GM23338 (cell line): Measurements from ENCODE around the gene DNAJB6. TPM values are rescaled to one million over a fixed set of nuclear protein-coding genes. Genes with fewer than 3 reads are reported as not detected.

Experiments
- ATAC-seq: fragments of 200-7000 bp; cut with Tn5 transposase; 3 replicates; pipeline ENCODE4 v1.9.1; 2020
- DNase-seq: peaks from one replicate; pipeline ENCODE4 v3.0.0-alpha.2; 2015; ENCODE audit warnings: low spot score
- H2AFZ ChIP-seq: fragments of 200-600 bp; sonication (generic); 2 replicates; pipeline ENCODE4 v1.8.0; 2016; ENCODE audit warnings: antibody characterized with exemption, mild to moderate bottlenecking, moderate library complexity
- H3F3A ChIP-seq: fragments of 200-600 bp; sonication (generic); replicated peaks from 2 replicates; pipeline ENCODE4 v1.8.0; 2017; ENCODE audit warnings: antibody characterized with exemption, mixed run types, low read depth
- H3K27ac ChIP-seq: fragments of 200-600 bp; sonication (generic); 2 replicates; pipeline ENCODE4 v1.6.1; 2016; ENCODE audit warnings: low read depth
- H3K27me3 ChIP-seq: fragments of 200-600 bp; sonication (generic); 2 replicates; pipeline ENCODE4 v1.8.0; 2016; ENCODE audit warnings: mild to moderate bottlenecking, mixed run types, moderate library complexity; ENCODE audit not compliant: insufficient read depth
- H3K36me3 ChIP-seq: fragments of 200-600 bp; sonication (generic); 2 replicates; pipeline ENCODE4 v1.8.0; 2016; ENCODE audit warnings: mild to moderate bottlenecking; ENCODE audit not compliant: insufficient read depth
- H3K4me1 ChIP-seq: fragments of 200-600 bp; sonication (generic); 2 replicates; pipeline ENCODE4 v1.8.0; 2016; ENCODE audit warnings: mild to moderate bottlenecking, moderate library complexity; ENCODE audit not compliant: insufficient read depth
- H3K4me2 ChIP-seq: fragments of 200-600 bp; sonication (generic); 2 replicates; pipeline ENCODE4 v1.7.1; 2017; ENCODE audit warnings: mixed run types
- H3K4me3 ChIP-seq: fragments of 200-600 bp; sonication (generic); 2 replicates; pipeline ENCODE4 v1.6.1; 2016; ENCODE audit warnings: mixed run types
- H3K79me2 ChIP-seq: fragments of 200-600 bp; sonication (generic); replicated peaks from 2 replicates; pipeline ENCODE4 v1.8.0; 2017; ENCODE audit warnings: mild to moderate bottlenecking; ENCODE audit not compliant: insufficient read depth
- H3K9me2 ChIP-seq: fragments of 200-600 bp; sonication (generic); 2 replicates; pipeline ENCODE4 v1.8.0; 2017; ENCODE audit not compliant: insufficient read depth
- H4K20me1 ChIP-seq: fragments of 200-600 bp; sonication (generic); replicated peaks from 2 replicates; pipeline ENCODE4 v1.8.0; 2017; ENCODE audit warnings: mild to moderate bottlenecking; ENCODE audit not compliant: insufficient read depth
- H3K27ac Mint-ChIP-seq: 2 replicates; pipeline ENCODE4 v1.8.0; 2020; ENCODE audit warnings: inconsistent platforms, mild to moderate bottlenecking, moderate library complexity, mixed read lengths
- H3K27me3 Mint-ChIP-seq: 3 replicates; pipeline ENCODE4 v1.8.0; 2022; ENCODE audit warnings: low read depth, mild to moderate bottlenecking, moderate library complexity, mixed read lengths, inconsistent platforms; ENCODE audit not compliant: insufficient read depth, poor library complexity
- H3K36me3 Mint-ChIP-seq: 3 replicates; pipeline ENCODE4 v1.8.0; 2021; ENCODE audit warnings: low read depth, mild to moderate bottlenecking, inconsistent platforms, moderate library complexity, mixed read lengths
- H3K4me1 Mint-ChIP-seq: 3 replicates; pipeline ENCODE4 v1.8.0; 2020; ENCODE audit warnings: mild to moderate bottlenecking, inconsistent platforms, mixed read lengths
- H3K4me3 Mint-ChIP-seq: 3 replicates; pipeline ENCODE4 v1.8.0; 2021; ENCODE audit warnings: moderate library complexity, mild to moderate bottlenecking, inconsistent platforms, mixed read lengths
- H3K9me3 Mint-ChIP-seq: 3 replicates; pipeline ENCODE4 v1.8.0; 2020; ENCODE audit warnings: moderate library complexity, mild to moderate bottlenecking, inconsistent platforms, mixed read lengths
- CREB1 ChIP-seq: fragments of 250-450 bp; sonication (Bioruptor Pico); IDR thresholded peaks from 2 replicates; pipeline ENCODE4 v1.5.0; 2020; ENCODE audit warnings: low read depth, mild to moderate bottlenecking, moderate library complexity
- EZH2 ChIP-seq: fragments of 200-600 bp; sonication (generic); IDR thresholded peaks from one replicate; pipeline ENCODE4 v1.8.0; 2017; ENCODE audit warnings: antibody characterized with exemption, mild to moderate bottlenecking, low read depth; ENCODE audit not compliant: unreplicated experiment
- EZH2phosphoT487 ChIP-seq: fragments of 200-600 bp; sonication (generic); IDR thresholded peaks from one replicate; pipeline ENCODE4 v1.8.1; 2018; ENCODE audit warnings: antibody characterized with exemption; ENCODE audit not compliant: unreplicated experiment
- JUNB ChIP-seq: IDR thresholded peaks from one replicate; pipeline ENCODE4 v1.6.1; 2016; ENCODE audit warnings: antibody characterized with exemption; ENCODE audit not compliant: unreplicated experiment
- NANOG ChIP-seq: IDR thresholded peaks from 2 replicates; pipeline ENCODE4 v1.6.1; 2016; ENCODE audit warnings: antibody characterized with exemption, borderline replicate concordance
- POLR2AphosphoS5 ChIP-seq: IDR thresholded peaks from 2 replicates; pipeline ENCODE4 v1.6.1; 2016; ENCODE audit warnings: antibody characterized with exemption, low read depth
- STAT1 ChIP-seq: IDR thresholded peaks from one replicate; pipeline ENCODE4 v1.6.1; 2016; ENCODE audit warnings: antibody characterized with exemption; ENCODE audit not compliant: unreplicated experiment
- ZNF114 ChIP-seq: fragments of 250-450 bp; sonication (Bioruptor Pico); IDR thresholded peaks from 2 replicates; pipeline ENCODE4 v1.5.0; 2020; ENCODE audit warnings: mild to moderate bottlenecking, moderate library complexity
- ZNF331 ChIP-seq: fragments of 250-450 bp; sonication (Bioruptor Pico); IDR thresholded peaks from 2 replicates; pipeline ENCODE4 v1.5.0; 2020; ENCODE audit warnings: low read depth, mild to moderate bottlenecking, moderate library complexity
- polyA plus RNA-seq: library from polyadenylated mRNA; unstranded; fragments of >200 nt; fragmentation: Nextera tagmentation; extraction: Ambion mirVana; gene quantifications from 2 replicates; pipeline ENCODE4 v1.2.1, GENCODE V29; 2016
- total RNA-seq: library from RNA; depleted of rRNA; stranded (reverse); fragments of >200 nt; shearing (Covaris generic); gene quantifications from 2 replicates; pipeline ENCODE4 v1.2.3, GENCODE V29; 2014
- TF ChIP-seq, protein P1 (sequence below), 2 experiments: fragments of 200-600 bp in 1 of 2; sonication (generic) in 1 of 2; conservative IDR thresholded peaks; 2 replicates each; pipeline versions ENCODE4 v1.5.1 to v1.6.1; 2016 to 2017; ENCODE audit warnings: antibody characterized with exemption in 2 of 2, low read depth in 2 of 2, mild to moderate bottlenecking in 2 of 2, moderate library complexity in 1 of 2
- TF ChIP-seq, protein P2 (sequence below): IDR thresholded peaks from one replicate; pipeline ENCODE4 v1.6.1; 2018; ENCODE audit warnings: antibody characterized with exemption; ENCODE audit not compliant: unreplicated experiment
- TF ChIP-seq, protein P3 (sequence below): fragments of 250-450 bp; sonication (Bioruptor Pico); IDR thresholded peaks from 2 replicates; pipeline ENCODE4 v1.5.0; 2020; ENCODE audit warnings: mild to moderate bottlenecking, moderate library complexity
- TF ChIP-seq, protein P4 (sequence below): IDR thresholded peaks from 2 replicates; pipeline ENCODE4 v1.6.1; 2016; ENCODE audit warnings: antibody characterized with exemption

DNAJB6 gene
- total and polyA plus RNA-seq, 2 experiments from 2014 or later, result 308 to 322 TPM

DNA sequence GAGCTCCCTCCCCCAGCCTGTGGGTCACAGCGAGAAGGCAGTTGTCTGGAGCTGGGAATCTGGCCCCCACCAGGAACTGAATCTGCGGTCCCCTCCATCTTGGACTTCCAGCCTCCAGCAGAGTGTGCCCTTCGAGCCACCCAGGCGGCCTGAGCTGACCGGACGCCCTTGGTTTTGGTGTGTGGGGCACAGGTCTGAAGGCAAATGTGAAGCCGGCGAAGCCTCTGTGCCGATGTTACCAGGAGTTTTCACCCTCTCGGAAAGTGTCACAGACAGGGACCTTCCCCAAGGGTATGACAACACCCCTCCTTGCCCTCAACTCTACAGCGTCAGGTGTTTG lies 109.1 kb downstream of the DNAJB6 start:
- no peak overlapping the region for H3K4me3 ChIP-seq
- no peak overlapping the region for H2AFZ ChIP-seq
- H3F3A ChIP-seq, result no peaks in the 10 kb centered on the region
- TF ChIP-seq CREB1 (CRISPR knock-in tag) (no peak), EZH2phosphoT487 (no peak), STAT1 (no peak), JUNB (no peak), ZNF331 (CRISPR knock-in tag) (no peak), NANOG (no peak), EZH2 (no peak), ZNF114 (CRISPR knock-in tag) (no peak), POLR2AphosphoS5 (no peak)
- TF ChIP-seq, protein P1, sequence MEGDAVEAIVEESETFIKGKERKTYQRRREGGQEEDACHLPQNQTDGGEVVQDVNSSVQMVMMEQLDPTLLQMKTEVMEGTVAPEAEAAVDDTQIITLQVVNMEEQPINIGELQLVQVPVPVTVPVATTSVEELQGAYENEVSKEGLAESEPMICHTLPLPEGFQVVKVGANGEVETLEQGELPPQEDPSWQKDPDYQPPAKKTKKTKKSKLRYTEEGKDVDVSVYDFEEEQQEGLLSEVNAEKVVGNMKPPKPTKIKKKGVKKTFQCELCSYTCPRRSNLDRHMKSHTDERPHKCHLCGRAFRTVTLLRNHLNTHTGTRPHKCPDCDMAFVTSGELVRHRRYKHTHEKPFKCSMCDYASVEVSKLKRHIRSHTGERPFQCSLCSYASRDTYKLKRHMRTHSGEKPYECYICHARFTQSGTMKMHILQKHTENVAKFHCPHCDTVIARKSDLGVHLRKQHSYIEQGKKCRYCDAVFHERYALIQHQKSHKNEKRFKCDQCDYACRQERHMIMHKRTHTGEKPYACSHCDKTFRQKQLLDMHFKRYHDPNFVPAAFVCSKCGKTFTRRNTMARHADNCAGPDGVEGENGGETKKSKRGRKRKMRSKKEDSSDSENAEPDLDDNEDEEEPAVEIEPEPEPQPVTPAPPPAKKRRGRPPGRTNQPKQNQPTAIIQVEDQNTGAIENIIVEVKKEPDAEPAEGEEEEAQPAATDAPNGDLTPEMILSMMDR (conservative IDR thresholded peaks at IDR 0.05; ENCODE audit: low read depth in 2 of 2), result no peak
- TF ChIP-seq, protein P2, sequence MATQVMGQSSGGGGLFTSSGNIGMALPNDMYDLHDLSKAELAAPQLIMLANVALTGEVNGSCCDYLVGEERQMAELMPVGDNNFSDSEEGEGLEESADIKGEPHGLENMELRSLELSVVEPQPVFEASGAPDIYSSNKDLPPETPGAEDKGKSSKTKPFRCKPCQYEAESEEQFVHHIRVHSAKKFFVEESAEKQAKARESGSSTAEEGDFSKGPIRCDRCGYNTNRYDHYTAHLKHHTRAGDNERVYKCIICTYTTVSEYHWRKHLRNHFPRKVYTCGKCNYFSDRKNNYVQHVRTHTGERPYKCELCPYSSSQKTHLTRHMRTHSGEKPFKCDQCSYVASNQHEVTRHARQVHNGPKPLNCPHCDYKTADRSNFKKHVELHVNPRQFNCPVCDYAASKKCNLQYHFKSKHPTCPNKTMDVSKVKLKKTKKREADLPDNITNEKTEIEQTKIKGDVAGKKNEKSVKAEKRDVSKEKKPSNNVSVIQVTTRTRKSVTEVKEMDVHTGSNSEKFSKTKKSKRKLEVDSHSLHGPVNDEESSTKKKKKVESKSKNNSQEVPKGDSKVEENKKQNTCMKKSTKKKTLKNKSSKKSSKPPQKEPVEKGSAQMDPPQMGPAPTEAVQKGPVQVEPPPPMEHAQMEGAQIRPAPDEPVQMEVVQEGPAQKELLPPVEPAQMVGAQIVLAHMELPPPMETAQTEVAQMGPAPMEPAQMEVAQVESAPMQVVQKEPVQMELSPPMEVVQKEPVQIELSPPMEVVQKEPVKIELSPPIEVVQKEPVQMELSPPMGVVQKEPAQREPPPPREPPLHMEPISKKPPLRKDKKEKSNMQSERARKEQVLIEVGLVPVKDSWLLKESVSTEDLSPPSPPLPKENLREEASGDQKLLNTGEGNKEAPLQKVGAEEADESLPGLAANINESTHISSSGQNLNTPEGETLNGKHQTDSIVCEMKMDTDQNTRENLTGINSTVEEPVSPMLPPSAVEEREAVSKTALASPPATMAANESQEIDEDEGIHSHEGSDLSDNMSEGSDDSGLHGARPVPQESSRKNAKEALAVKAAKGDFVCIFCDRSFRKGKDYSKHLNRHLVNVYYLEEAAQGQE, result no peak
- TF ChIP-seq, protein P3, sequence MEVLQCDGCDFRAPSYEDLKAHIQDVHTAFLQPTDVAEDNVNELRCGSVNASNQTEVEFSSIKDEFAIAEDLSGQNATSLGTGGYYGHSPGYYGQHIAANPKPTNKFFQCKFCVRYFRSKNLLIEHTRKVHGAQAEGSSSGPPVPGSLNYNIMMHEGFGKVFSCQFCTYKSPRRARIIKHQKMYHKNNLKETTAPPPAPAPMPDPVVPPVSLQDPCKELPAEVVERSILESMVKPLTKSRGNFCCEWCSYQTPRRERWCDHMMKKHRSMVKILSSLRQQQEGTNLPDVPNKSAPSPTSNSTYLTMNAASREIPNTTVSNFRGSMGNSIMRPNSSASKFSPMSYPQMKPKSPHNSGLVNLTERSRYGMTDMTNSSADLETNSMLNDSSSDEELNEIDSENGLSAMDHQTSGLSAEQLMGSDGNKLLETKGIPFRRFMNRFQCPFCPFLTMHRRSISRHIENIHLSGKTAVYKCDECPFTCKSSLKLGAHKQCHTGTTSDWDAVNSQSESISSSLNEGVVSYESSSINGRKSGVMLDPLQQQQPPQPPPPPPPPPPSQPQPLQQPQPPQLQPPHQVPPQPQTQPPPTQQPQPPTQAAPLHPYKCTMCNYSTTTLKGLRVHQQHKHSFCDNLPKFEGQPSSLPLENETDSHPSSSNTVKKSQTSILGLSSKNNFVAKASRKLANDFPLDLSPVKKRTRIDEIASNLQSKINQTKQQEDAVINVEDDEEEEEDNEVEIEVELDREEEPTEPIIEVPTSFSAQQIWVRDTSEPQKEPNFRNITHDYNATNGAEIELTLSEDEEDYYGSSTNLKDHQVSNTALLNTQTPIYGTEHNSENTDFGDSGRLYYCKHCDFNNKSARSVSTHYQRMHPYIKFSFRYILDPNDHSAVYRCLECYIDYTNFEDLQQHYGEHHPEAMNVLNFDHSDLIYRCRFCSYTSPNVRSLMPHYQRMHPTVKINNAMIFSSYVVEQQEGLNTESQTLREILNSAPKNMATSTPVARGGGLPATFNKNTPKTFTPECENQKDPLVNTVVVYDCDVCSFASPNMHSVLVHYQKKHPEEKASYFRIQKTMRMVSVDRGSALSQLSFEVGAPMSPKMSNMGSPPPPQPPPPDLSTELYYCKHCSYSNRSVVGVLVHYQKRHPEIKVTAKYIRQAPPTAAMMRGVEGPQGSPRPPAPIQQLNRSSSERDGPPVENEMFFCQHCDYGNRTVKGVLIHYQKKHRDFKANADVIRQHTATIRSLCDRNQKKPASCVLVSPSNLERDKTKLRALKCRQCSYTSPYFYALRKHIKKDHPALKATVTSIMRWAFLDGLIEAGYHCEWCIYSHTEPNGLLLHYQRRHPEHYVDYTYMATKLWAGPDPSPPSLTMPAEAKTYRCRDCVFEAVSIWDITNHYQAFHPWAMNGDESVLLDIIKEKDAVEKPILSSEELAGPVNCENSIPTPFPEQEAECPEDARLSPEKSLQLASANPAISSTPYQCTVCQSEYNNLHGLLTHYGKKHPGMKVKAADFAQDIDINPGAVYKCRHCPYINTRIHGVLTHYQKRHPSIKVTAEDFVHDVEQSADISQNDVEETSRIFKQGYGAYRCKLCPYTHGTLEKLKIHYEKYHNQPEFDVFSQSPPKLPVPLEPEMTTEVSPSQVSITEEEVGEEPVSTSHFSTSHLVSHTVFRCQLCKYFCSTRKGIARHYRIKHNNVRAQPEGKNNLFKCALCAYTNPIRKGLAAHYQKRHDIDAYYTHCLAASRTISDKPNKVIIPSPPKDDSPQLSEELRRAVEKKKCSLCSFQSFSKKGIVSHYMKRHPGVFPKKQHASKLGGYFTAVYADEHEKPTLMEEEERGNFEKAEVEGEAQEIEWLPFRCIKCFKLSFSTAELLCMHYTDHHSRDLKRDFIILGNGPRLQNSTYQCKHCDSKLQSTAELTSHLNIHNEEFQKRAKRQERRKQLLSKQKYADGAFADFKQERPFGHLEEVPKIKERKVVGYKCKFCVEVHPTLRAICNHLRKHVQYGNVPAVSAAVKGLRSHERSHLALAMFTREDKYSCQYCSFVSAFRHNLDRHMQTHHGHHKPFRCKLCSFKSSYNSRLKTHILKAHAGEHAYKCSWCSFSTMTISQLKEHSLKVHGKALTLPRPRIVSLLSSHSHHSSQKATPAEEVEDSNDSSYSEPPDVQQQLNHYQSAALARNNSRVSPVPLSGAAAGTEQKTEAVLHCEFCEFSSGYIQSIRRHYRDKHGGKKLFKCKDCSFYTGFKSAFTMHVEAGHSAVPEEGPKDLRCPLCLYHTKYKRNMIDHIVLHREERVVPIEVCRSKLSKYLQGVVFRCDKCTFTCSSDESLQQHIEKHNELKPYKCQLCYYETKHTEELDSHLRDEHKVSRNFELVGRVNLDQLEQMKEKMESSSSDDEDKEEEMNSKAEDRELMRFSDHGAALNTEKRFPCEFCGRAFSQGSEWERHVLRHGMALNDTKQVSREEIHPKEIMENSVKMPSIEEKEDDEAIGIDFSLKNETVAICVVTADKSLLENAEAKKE (CRISPR knock-in tag), result no peak
- TF ChIP-seq, protein P4, sequence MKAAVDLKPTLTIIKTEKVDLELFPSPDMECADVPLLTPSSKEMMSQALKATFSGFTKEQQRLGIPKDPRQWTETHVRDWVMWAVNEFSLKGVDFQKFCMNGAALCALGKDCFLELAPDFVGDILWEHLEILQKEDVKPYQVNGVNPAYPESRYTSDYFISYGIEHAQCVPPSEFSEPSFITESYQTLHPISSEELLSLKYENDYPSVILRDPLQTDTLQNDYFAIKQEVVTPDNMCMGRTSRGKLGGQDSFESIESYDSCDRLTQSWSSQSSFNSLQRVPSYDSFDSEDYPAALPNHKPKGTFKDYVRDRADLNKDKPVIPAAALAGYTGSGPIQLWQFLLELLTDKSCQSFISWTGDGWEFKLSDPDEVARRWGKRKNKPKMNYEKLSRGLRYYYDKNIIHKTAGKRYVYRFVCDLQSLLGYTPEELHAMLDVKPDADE, result no peak
- Mint-ChIP-seq H3K36me3 (peaks cover 9% of the 10 kb centered on the region), H3K4me1 (no peaks in the 10 kb centered on the region), H3K9me3 (peaks cover 66% of the 10 kb centered on the region), H3K4me3 (no peak overlapping the region), H3K27me3 (peaks cover 2% of the 10 kb centered on the region), H3K27ac (no peak overlapping the region)
- H3K27me3 ChIP-seq, result no peaks in the 10 kb centered on the region
- ATAC-seq, result no peak
- no peaks in the 10 kb centered on the region for H3K79me2 ChIP-seq
- H3K36me3 ChIP-seq, result no peaks in the 10 kb centered on the region
- DNase-seq, result no peak
- H3K4me2 ChIP-seq, result no peak overlapping the region
- H3K9me2 ChIP-seq, result no peaks in the 10 kb centered on the region
- no peaks in the 10 kb centered on the region for H4K20me1 ChIP-seq
- H3K4me1 ChIP-seq, result no peaks in the 10 kb centered on the region
- H3K27ac ChIP-seq, result no peak overlapping the region
